LNCAP (cell line): ENCODE data around the gene IRAK2.

ENCODE experiments used
- CTCF ChIP-seq: fragments of 450-650 bp; IDR thresholded peaks from 2 replicates; pipeline ENCODE4 v1.5.1; 2017; ENCODE audit warnings: mild to moderate bottlenecking

Gene IRAK2

DNA sequence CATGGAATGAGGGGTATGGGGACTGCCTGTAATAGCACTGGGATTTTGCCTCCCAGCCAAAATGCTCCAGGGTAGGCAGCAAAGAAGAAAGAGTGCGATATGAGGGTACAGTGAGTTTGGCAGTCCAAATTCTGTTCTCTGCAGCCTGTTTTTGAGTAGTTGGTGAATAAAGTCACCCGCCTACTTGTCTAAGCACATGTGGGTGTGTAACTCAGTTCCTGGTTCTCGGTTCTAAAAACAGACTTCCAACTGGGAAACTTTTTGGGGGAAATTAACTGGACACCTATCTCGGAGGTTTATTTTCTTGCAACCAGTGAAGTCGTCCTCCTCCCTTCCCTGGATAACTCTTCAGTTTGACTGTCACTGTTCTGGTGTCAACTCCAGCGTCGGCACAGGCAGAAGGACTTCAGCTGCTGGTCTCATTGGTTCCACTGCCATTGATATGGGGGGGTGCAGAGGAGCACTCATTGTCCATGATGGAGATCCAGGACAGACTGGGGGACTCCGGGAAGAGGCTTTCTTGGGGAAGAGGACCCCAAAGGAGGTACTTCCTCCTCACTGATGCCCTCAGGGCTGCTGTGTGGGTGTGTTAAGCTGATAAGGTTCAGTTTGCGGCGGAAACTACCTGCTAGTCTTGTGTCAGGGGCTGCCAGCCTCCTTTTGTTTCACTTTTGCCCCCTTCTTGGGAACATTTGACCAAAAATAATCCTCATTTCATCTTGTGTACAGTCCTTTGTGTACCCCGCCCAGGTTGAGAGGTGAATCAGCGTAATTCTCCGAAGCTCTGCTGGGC lies 114.9 kb downstream of the IRAK2 start:
- no peak for TF ChIP-seq CTCF

DNA sequence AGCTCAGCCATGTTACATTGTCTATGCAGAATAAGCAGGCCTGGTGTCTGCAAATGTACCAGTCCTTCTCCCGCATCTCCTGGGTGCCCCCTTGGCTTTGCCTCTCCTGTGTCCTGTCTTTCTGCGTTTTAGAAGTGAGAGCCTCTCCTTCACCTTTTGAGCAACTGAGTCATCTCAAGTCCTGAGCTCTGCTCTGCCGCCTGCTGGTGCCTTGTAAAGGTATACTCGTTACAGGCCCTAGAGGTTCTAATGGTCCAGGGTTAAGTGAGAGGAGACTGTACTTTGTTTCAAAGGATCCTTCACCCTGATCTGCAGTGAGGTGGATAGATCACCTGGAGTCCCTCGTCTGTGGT lies 115.4 kb downstream of the IRAK2 start:
- no peak for TF ChIP-seq CTCF

- no peak for TF ChIP-seq CTCF
Observed at GRCh38 chr3:10280571-10280970, 115.9 kb downstream of the IRAK2 start.

GRCh38 chr3:10281951-10282350 lies 117.2 kb downstream of the IRAK2 start:
- no peak for TF ChIP-seq CTCF

DNA sequence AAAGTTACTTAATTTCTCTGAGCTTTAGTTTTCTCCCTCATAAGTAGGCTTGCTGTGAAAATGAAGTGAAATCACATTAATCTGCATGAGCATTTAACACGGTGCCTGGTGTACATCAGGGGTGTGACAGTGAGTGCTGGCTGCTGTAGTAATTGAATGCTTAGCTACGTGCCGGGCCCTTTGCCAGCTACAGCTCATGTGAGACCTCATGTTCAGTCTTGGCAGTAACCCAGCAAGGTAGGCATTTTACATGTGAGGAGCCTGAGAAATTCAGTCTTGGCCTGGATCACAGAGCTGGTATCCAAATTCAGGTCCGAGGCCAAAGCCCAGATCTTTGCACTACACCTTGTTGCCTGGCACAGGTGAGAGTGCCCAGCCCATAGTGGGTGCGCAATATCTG lies 118.9 kb downstream of the IRAK2 start:
- no peak for TF ChIP-seq CTCF

DNA sequence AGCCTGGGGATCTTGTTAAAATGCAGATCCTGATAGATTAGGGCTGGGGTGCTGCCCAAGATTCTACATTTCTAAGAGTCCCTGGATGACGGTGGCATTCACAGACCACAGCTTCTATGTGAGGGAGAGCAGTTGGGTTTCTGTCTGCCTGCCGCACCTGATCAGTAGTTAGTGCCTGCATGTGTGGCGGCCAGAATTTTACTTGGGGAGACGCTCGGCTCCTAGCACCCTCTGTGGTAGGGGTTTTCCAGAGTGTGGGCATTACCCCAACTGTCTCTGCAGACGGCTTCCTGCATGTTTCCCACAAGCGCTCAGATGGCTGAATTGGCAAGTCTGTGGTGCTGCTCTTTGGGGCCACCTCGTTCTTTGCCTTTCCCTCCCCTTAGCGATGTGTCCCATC lies 119.8 kb downstream of the IRAK2 start:
- no peak for TF ChIP-seq CTCF

DNA sequence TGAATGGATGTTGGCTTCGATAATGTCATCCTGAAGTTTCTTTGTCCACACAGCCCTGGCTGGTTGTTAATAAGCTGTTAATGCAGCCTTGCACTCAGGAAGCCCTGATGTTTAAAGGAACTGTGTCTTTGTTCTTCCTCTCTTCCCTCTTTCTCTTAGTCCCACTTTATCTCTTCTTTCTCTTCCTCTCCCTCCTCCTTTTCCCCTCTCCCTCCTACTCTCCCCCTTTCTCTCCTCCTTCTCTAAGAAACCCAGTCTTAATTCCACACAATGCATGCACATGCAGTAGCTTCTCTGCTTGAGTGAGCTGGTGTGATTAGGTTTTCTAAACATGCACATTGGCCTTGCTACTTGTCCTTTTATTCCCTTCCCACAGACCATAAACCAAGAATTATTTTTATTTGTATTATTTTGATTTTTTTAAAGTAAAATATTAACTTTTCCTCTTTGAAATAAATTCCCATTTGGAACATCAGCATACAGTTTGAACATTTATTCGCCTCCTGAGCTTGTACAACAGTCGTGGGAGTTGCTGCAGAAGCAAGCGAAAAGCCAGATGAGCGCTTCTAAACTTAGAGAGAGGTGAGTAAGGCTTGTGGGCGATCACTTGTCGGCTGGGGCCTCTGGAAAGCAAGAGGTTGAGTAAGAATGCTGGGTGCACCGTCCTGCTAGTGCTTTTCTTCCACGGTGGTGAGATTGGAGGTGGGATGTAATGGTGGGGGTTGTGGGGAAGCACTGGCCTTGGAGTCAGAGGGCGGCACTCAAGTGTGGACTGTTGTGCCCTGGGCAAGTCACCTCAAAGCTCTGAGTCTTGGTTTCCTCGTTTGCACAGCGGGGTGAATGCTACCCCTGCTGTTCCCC lies 120.8 kb downstream of the IRAK2 start:
- no peak for TF ChIP-seq CTCF
